Colon (tissue), 2 donors: Measurements from ENCODE around the gene PKN2.
A peak's percentile ranks its signal among the peaks of the same experiment; 100 is the strongest.
"Not testable (repeated sequence)": the region's sequence is repeated elsewhere in the genome, so short reads cannot be mapped to it uniquely, and the experiment has no call there.

Experiments
- FAIRE-seq: peaks from 2 replicates; lab custom pipeline; 2012; peaks lifted over from hg19 to GRCh38; lab: Jason Lieb, UNC
- donor health status: control.
- donor health status: control.

PKN2 gene

DNA sequence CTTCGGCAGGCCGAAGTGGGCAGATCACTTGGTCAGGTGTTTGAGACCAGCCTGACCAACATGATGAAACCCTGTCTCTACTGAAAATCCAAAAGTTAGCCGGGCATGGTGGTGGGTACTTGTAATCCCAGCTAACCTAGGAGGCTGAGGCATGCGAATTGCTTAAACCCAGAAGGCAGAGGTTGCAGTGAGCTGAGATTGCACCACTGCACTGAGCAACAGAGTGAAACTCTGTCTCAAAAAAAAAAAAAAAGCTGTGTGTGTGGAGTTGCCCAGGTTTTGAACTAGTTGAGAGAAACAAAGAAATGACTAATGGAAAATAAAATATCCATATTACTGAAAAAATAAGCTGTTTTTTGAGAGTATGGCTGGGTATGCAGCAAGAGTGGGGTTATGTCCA is 107.1 kb downstream of the PKN2 start:
- FAIRE-seq, result no peak

DNA sequence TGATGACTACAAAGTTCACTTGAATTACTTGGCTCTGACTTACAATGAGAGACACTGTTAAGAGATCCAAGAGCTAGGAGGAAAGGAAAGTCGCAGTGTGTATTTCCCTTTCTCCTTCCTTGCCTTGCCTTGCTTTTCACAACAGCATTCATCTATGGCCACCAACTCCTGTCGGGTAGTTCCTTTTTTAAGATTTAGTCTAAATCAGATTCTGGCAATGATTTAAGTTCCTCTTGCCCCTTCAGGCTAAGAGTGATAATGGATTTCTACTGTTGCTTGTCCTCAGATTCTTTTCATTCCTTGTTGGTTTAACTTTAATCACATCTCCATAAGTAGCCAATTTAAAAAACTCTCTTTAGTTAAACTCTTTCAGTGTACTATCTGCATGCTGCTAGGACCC is 115.4 kb downstream of the PKN2 start:
- no peak for FAIRE-seq

DNA sequence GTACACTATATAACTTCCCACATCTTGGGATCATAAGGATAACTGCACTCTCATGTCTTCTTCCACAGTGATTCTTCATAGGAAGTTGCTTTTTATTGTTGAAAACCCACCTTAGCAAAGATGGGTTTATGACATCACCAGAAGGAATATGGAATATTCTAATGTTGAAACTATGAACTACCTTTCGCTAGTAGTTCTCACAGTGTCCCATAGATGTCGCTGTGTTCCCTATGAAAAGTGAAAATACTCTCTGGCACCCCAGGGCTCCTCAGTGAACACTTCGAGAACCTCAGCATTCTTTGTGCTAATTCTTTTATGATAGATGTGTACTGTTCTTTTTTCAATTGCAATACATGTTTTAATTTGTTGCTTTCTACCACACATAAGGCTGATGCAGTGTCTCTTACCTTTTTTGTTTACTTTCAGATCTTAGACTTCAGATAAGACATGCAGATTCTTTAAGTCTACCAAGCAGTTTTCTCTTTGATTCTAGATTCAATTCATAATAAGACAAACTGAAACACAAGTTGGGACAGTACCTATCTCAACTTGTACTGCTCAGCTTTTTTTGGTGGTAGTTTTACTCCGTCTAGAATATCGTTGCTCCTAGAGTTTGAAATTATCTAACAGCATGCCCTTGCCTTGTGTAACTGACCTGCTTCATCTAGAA is 116.4 kb downstream of the PKN2 start:
- FAIRE-seq, result no peak

DNA sequence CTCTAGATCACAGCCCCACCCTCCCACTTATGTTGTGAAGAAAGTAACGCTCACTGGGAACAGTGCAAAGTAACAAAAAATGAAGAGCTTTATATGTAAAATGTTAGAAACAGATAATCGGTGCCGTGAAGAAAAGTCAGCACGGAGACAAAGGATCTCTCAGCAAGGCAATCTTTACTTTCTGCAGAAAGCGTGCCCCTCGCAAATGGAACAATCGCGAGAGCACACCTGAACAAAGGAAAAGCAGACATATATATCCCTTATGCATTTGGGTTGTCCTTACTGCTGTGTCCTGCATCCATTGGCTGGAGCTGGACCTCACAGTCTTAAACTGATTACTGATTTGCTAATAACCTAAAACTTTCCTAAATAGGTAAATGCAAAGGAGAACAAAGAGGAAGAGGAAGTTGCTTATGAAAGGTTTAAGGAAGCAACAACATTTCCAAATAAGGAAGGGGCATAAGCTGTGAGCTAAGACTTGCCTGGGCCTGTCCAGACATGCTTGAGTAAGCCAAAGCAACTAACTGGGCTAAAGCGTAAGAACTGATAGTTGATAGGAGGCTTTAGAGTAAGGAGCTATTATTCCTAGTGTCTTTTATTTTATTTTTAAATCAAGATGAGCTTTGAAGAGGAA is 117.6 kb downstream of the PKN2 start:
- FAIRE-seq, result no peak

DNA sequence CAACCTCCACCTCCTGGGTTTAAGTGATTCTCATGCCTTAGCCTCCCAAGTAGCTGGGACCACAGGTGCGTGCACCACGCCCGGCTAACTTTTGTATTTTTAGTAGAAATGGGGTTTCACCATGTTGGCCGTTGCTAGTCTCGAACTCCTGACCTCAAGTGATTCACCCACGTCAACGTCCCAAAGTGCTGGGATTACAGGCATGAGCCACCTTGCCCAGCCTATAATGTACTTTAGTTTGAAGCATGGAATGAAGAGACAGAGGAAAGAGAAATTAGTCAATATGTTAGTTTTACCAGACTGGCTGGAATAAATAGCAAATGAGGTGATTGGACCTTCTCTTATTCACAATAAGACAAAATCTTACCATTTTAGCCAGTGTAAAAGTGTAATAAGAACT is 118.3 kb downstream of the PKN2 start:
- no peak for FAIRE-seq

DNA sequence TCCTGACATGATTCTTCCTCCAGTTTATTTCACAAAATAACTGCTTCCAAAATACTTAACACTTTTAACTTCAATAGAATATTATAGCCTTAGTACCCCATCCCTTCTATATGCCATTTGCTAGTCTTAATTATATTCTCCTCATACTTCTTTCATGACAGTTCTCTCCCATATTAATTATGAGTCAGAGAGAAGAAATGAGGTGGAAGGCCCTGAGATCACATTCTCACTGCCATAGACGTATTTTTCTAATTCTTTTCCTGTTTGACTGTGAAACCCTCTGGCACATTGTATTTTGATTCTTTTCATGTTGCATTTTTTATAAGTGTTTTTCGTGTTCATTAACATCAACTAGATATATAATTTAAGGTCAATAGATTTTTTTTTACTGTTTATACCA is 118.9 kb downstream of the PKN2 start:
- FAIRE-seq, result no peak

DNA sequence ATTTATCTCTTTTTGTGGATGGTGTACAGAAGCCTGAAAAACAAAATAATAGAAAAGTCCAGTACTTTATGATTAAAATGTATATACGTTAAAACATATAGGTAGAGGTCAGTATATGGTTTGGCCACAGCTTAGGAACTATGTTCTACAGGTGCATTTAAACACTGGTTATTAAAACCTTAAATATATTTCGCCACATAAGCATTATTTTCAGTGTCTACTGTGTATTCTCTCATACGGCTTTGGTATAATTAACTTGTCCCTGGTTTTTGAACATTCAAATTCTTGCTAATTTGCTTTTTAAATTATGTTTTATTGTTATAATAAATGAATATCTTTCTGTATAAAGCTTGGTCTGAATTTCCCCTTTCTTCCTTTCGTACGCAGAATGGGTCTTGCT is 119.4 kb downstream of the PKN2 start:
- FAIRE-seq, result no peak

DNA sequence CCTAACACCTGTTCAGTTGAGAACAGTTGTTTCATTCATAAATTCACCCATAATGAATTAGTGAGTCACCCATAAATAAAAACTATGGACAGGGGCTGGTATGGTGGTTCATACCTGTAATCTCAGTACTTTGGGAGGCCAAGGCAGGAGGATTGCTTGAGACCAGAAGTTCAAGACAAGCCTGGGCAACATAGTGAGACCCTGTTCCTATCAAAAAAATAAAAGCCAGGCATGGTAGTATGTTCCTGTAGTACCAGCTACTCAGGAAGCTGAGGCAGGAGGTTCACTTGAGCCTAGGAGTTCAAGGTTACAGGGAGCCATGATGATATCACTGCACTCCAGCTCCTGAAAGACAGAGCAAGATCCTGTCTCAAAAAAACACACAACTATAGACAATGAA is 128.3 kb downstream of the PKN2 start:
- FAIRE-seq, result no peak

DNA sequence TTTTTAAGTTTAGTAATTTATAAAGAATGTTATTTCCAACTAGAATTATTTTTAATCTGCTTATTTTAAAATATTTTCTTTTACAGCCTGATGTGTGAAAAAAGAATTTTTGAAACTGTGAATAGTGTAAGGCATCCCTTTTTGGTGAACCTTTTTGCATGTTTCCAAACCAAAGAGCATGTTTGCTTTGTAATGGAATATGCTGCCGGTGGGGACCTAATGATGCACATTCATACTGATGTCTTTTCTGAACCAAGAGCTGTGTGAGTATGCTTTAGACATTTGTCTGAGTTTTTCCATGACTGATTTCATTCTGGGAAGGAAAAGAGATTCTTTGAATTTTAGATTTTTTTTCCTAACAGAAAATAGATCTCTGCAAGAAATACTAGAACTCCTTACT is 129.4 kb downstream of the PKN2 start:
- no peak for FAIRE-seq

DNA sequence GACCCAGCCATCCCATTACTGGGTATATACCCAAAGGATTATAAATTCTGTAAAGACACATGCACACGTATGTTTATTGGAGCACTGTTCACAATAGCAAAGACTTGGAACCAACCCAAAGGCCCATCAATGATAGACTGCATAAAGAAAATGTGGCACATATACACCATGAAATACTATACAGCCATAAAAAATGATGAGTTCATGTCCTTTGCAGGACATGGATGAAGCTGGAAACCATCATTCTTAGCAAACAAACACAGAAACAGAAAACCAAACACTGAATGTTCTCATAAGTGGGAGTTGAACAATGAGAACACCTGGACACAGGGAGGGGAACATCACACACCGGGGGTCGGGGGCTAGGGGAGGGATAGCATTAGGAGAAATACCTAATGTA is 135.6 kb downstream of the PKN2 start:
- FAIRE-seq, result not testable (repeated sequence)

DNA sequence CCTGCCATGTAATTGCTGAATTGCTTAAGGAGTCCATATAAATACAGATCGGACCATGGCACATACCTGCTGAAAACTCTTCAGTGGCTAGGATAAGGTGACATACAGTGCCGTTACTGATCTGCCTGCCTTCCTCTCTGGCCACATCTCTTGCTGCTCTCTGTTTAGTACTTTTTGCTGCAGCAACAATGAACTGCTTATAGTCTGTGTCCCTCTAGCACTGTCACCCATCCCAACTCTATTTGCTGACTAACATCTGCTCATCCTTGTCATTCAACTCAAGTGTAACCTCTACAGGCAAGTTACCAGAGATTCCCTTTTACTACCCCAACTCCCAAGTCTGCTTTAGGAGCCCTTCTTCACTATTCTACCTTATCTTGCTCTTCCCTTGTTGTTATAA is 141.6 kb downstream of the PKN2 start:
- FAIRE-seq, result no peak

DNA sequence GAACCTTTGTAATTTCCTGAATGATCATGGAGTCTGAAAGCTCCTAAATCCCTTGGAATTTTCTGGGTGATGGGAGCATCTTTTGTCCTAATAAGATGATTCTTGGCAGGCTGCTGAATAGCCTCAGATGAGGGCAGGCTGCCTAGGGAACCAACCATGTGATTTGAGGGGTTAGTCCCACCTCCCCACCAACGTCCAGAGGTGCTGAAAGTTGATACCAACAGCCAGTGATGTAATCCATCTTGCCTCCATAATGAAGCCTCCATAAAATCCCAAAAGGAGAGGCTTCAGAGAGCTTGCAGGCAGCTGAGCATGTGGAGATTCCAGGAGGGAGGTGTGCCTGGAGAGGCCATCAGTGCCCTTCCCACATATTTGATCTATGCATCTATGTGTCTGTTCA is 163.6 kb downstream of the PKN2 start:
- FAIRE-seq, result no peak

DNA sequence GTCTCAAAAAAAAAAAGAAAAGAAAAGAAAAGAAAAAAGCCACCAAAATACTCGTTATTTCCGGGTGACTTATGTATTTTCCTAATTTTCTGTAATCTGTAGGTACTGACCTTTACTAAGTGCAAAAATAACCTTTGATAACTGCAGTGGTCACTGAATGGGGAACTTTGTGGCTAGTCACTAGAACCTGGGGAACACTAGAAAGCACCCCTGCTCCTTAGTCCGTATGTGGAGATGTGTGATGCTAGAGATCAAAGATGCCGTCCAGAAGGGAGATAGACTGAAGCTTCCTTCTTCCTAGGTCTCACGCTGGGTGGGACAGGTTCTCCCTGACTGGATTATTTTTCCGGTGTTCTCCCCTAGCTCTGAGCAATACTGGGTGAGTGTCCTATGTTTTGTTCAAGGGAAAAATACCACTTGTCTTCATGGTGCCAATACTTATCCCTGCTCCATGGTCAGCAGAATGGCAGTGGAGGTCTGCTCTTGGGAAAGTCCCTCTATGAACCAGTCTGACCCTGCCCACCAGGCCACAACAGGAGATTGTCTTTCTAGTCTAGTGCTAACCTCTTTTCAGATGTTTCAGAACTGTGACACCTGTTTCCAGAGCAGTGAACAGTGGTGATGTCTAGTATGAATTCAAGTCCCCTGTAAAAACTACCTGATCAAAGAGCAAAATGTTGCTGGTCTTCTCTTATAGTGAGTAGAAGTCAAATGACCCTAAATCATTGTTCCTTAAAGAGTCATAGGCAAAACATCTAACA is 167.4 kb downstream of the PKN2 start:
- no peak for FAIRE-seq

DNA sequence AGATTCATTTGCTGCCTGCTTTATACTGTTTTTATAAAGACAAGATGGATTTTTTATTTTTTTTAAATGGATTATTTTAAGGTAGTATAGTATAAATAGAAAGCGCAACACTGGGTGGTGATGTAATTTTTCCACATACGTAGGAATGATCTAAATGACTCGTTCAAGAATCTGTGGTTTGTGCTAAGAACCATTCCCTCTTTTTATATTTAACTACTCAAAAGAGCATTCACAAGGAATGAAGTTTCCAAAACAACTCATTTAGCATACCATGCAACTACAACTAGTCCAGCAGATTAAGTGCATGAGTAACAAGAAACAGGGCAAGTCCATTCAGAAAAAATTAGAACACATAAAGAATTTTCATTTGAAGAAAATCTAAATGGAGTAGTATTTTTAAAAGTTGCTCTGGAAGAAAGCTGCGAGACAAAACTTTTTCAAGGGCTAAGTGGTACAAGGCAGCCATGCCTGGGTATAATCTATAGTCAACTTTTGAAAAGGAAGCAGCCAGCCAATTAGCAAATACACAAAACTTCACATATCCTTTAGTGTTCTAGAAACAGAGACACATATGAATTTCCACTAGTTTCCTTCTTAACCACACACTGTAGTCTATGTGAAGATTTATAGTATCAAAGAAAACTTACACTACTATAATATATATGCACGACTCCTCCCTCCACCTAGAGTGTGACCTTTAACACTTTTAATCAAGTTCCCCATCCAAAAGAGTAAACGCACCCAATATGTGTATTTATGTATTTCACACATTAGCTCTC is 183.9 kb downstream of the PKN2 start:
- FAIRE-seq, result no peak

DNA sequence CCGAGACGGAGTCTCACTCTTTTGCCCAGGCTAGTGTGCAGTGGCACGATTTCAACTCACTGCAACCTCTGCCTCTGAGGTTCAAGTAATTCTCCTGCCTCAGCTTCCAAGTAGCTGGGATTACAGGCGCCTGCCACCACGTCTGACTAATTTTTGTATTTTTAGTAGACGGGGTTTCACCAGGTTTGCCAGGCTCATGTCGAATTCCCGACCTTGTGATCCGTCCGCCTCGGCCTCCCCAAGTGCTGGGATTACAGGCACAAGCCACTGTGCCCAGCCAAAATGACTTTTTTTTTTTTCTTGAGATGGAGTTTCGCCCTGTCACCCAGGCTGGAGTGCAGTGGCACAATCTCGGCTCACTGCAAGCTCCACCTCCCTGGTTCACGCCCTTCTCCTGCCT is 185.6 kb downstream of the PKN2 start:
- FAIRE-seq, result not testable (repeated sequence)

DNA sequence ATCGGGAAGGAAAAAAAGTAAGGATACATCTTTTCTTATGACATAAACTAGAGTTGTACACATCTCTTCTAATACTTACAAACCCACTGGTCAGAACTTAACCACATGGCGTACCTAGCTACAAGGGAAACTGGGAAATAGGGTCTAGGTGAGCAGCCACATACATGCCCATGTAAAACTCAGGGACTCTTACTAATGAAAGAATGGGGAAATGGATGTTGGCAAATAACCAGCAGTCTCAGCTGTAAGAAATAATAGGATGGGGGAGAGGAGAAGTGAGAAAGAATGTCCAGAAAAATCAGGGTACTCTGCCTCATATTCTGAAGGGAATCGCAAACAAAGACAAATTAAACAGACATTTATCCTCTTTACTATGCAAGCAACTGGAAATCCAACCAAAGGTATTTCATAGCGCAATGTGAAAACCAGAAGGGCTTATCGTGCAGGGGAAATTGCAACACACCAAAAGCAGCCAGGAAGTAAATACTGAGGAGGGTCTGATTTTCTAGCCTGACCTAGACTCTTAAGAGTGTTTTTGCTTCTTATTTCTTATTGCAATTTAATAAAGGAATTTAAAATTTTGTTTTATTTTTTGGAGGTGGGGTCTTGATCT is 189.8 kb downstream of the PKN2 start:
- no peak for FAIRE-seq

DNA sequence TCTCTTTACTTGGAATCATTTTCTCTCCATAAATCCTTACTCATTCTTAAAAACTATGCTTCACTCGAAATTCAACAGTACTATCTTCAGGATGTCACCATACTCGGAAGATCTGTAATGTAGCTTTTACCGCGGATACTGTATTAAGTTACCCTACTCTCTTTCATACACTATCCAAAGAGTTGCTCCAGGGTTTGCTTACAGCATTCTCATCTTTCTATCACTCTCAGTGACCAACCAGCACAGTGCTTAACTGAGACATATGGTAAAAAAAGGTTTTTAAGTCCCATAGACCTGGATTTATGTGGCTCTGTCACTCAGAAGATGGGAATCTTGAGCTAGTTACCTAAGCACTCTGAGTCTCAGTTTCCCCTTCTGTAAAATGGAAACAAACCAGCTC is 191.5 kb downstream of the PKN2 start:
- FAIRE-seq, result no peak

DNA sequence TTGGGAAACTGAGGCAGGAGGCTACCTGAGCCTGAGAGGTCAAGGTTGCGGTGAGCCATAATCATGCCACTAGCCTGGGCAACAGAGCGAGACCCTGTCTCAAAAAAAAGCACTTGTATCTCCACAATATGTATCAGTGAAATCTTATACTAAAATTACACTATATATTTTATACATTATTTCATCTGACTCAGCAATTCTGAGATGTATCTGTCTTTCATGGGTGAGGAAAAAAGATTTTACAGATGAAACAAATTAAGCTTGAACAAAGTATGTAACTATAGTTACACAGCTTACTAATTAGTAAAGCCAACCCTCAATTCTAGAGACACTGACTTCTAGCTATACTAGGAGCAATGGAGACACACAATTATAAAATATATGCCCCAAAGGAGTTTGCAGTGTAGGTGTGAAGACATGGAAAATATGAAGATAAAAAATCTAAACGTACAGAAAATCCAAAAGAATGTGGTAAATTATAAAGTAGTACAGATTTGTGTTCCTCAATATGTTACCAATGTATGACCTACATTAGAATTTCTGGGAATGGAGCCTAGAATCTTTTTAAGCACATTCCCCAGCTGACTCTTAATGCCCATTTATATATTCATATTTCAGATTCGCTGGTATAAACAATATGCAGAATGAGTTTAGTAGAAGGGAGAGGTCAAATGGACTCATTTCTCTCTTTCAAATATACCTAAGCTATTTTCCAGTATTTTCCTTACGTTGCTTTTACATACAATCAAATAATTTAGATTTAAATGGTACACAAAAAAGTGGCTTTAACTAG is 192.7 kb downstream of the PKN2 start:
- no peak for FAIRE-seq

DNA sequence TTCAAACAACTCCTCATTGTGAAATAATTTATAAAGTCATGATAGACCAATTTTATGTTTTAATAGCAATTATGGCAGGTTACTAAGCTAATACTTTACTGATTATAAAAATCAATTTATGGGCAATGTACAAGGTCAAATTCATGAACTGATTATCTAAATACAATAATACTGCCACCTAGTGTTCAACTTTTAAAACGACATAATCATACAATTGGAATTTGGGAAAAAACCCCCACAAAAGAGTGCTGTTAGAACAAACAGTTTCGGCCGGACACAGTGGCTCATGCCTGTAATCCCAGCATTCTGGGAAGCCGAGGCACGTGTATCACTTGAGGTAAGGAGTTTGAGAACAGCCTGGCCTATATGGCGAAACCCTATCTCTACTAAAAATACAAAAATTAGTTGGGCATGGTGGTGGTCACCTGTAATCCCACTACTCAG is 193.3 kb downstream of the PKN2 start:
- FAIRE-seq, result peak; percentile 69

DNA sequence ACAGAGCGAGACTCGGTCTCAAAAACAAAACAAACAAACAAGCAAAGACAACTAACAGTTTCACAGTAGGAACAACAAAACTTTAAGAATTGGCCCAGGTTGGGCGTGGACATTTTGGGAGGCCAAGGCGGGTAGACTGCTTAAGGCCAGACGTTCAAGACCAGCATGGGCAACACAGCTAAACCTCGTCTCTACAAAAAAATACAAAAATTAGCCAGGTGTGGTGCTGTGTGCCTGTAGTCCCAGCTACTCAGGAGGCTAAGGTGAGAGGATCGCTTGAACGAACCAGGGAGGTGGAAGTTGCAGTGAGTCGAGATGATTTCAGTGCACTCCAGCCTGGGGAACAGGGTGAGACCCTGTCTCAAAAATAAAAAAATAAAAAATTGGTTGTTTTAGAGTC is 193.8 kb downstream of the PKN2 start:
- FAIRE-seq, result no peak

DNA sequence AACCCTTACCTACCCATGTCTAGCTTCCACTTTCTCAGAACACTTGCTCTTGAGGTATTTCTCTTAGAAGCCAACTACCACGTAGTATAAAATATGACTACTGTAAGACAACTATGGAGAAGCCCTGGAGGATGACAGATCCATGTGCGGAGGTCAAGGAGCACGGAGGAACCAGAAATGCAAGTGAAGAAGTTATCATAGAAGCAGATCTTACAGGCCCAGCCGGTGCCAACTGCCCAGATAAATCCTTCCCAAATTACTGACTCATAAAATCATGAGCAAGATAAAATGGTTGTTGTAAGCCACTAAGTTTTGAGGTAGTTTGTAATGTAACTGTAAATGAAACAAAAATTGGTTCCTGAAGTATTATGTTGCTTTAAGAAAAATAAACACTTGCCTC is 194.7 kb downstream of the PKN2 start:
- no peak for FAIRE-seq
